Fibroblast of lung (primary cell): ENCODE measurements around the gene PLD5. TPM values are rescaled to one million over a fixed set of nuclear protein-coding genes. Genes with fewer than 3 reads are reported as not detected.

ENCODE experiments used
- DNase-seq, 2 donors: peaks; one replicate each; pipeline versions ENCODE4 v3.0.0 to v3.0.0-alpha.2; 2010; ENCODE audit warnings: low read depth in 2 of 2
- H2AFZ ChIP-seq: 2 replicates; pipeline ENCODE4 v1.5.1; 2012; ENCODE audit warnings: low read length, control low read depth, inconsistent platforms
- H3K27ac ChIP-seq: 2 replicates; pipeline ENCODE4 v1.5.1; 2011; ENCODE audit warnings: low read length, control low read depth; ENCODE audit not compliant: insufficient read depth
- H3K27me3 ChIP-seq: 2 replicates; pipeline ENCODE4 v1.5.1; 2011; ENCODE audit warnings: mild to moderate bottlenecking, low read length; ENCODE audit not compliant: control insufficient read depth, insufficient read depth
- H3K36me3 ChIP-seq: 2 replicates; pipeline ENCODE4 v1.5.1; 2011; ENCODE audit warnings: low read length; ENCODE audit not compliant: control insufficient read depth, insufficient read depth
- H3K4me1 ChIP-seq: 2 replicates; pipeline ENCODE4 v1.5.1; 2011; ENCODE audit warnings: low read length; ENCODE audit not compliant: control insufficient read depth, insufficient read depth; ENCODE audit errors: extremely low read depth
- H3K4me2 ChIP-seq: 2 replicates; pipeline ENCODE4 v1.5.1; 2011; ENCODE audit warnings: low read length, control low read depth; ENCODE audit not compliant: insufficient read depth; ENCODE audit errors: extremely low read depth
- H3K4me3 ChIP-seq, 4 experiments: fragments of 200-600 bp in 1 of 4; sonication (generic) in 1 of 4; replicated peaks in 1 of 4; 2 replicates each; pipeline ENCODE4 v1.5.1; 2011 to 2016; ENCODE audit warnings: low read length in 4 of 4, low read depth in 3 of 4, mild to moderate bottlenecking in 3 of 4, control low read depth in 2 of 4, inconsistent platforms in 1 of 4, mixed read lengths in 1 of 4; ENCODE audit not compliant: insufficient read depth in 1 of 4; ENCODE audit errors: control extremely low read depth in 1 of 4
- H3K79me2 ChIP-seq: 2 replicates; pipeline ENCODE4 v1.5.1; 2012; ENCODE audit warnings: mild to moderate bottlenecking, low read length, inconsistent platforms; ENCODE audit not compliant: control insufficient read depth, insufficient read depth
- H3K9ac ChIP-seq: 2 replicates; pipeline ENCODE4 v1.5.1; 2011; ENCODE audit warnings: mild to moderate bottlenecking, low read length, control low read depth; ENCODE audit not compliant: insufficient read depth
- H3K9me3 ChIP-seq: 2 replicates; pipeline ENCODE4 v1.5.1; 2012; ENCODE audit warnings: low read depth, low read length; ENCODE audit not compliant: control insufficient read depth, insufficient read depth
- H4K20me1 ChIP-seq: 2 replicates; pipeline ENCODE4 v1.5.1; 2011; ENCODE audit warnings: low read length; ENCODE audit not compliant: control insufficient read depth, insufficient read depth; ENCODE audit errors: extremely low read depth
- CTCF ChIP-seq, 2 donors: IDR thresholded peaks in 1 of 2; conservative IDR thresholded peaks in 1 of 2; 1 replicate in 1 of 2; 2 replicates in 1 of 2; pipeline ENCODE4 v1.5.1; 2011 to 2012; ENCODE audit warnings: low read length in 2 of 2, control low read depth in 1 of 2, inconsistent platforms in 1 of 2, low read depth in 1 of 2, mild to moderate bottlenecking in 1 of 2
- EZH2 ChIP-seq: IDR thresholded peaks from 2 replicates; pipeline ENCODE4 v1.5.1; 2012; ENCODE audit warnings: low read length, control low read depth, mild to moderate bottlenecking; ENCODE audit errors: missing control alignments
- polyA plus RNA-seq, 2 donors: library from polyadenylated mRNA; depleted of rRNA in 1 of 2; stranded (reverse) in 1 of 2; unstranded in 1 of 2; fragments of >200 nt; gene quantifications; 2 replicates each; pipeline ENCODE4 v1.2.1, GENCODE V29; 2011 to 2012; ENCODE audit warnings: missing spikeins in 1 of 2
- total RNA-seq: library from RNA; depleted of rRNA; stranded (reverse); fragments of >200 nt; gene quantifications from 2 replicates; pipeline ENCODE4 v1.2.1, GENCODE V29; 2014

The PLD5 gene
- total and polyA plus RNA-seq, 2 donors (not counting 1 experiment from before 2014, with no cell fraction given): under 0.01 to 0.02 TPM

- no peaks in the 10 kb centered on the region for H3K9me3 ChIP-seq
- no peaks in the 10 kb centered on the region for H3K79me2 ChIP-seq
- H3K27me3 ChIP-seq: no peaks in the 10 kb centered on the region
- TF ChIP-seq CTCF (conservative IDR thresholded peaks at IDR 0.05 in 1 of 2, IDR thresholded peaks at IDR 0.05 in 1 of 2; ENCODE audit: low read depth in 1 of 2, low read length in 2 of 2) (no peak), EZH2 (no peak)
- no peak overlapping the region for H3K4me2 ChIP-seq
- H2AFZ ChIP-seq: no peak overlapping the region
- H3K4me3 ChIP-seq: no peak overlapping the region
- no peak overlapping the region for H3K27ac ChIP-seq
- no peaks in the 10 kb centered on the region for H3K36me3 ChIP-seq
- H4K20me1 ChIP-seq: no peaks in the 10 kb centered on the region
- H3K9ac ChIP-seq: no peak overlapping the region
- DNase-seq: no peak
- no peaks in the 10 kb centered on the region for H3K4me1 ChIP-seq
Observed at GRCh38 chr1:242402956-242403355, 121.5 kb downstream of the PLD5 start.

- no peak overlapping the region for H3K9ac ChIP-seq
- H3K27ac ChIP-seq: no peak overlapping the region
- no peaks in the 10 kb centered on the region for H3K9me3 ChIP-seq
- TF ChIP-seq EZH2 (no peak), CTCF (conservative IDR thresholded peaks at IDR 0.05 in 1 of 2, IDR thresholded peaks at IDR 0.05 in 1 of 2; ENCODE audit: low read depth in 1 of 2, low read length in 2 of 2) (no peak)
- H3K4me2 ChIP-seq: no peak overlapping the region
- H3K4me3 ChIP-seq: no peak overlapping the region
- H3K4me1 ChIP-seq: no peaks in the 10 kb centered on the region
- H2AFZ ChIP-seq: no peak overlapping the region
- DNase-seq: no peak
- no peaks in the 10 kb centered on the region for H3K36me3 ChIP-seq
- no peaks in the 10 kb centered on the region for H3K79me2 ChIP-seq
- H4K20me1 ChIP-seq: no peaks in the 10 kb centered on the region
- no peaks in the 10 kb centered on the region for H3K27me3 ChIP-seq
Observed at GRCh38 chr1:242401937-242402336, 122.6 kb downstream of the PLD5 start.

GRCh38 chr1:242398351-242398750 lies 126.1 kb downstream of the PLD5 start:
- Histone ChIP-seq H3K9me3 (no peaks in the 10 kb centered on the region), H3K9ac (no peak overlapping the region), H3K4me2 (no peak overlapping the region), H3K4me1 (no peaks in the 10 kb centered on the region), H3K4me3 (no peak overlapping the region), H3K79me2 (no peaks in the 10 kb centered on the region), H4K20me1 (no peaks in the 10 kb centered on the region), H3K36me3 (no peaks in the 10 kb centered on the region), H2AFZ (no peak overlapping the region), H3K27ac (no peak overlapping the region), H3K27me3 (no peaks in the 10 kb centered on the region)
- no peak for TF ChIP-seq CTCF (conservative IDR thresholded peaks at IDR 0.05 in 1 of 2, IDR thresholded peaks at IDR 0.05 in 1 of 2; ENCODE audit: low read depth in 1 of 2, low read length in 2 of 2)
- no peak for TF ChIP-seq EZH2
- DNase-seq: no peak
